GM23338 (cell line): ENCODE results near the gene CIAO1. TPM values are rescaled to one million over a fixed set of nuclear protein-coding genes. Genes with fewer than 3 reads are reported as not detected.

Experiments used
- CTCF ChIP-seq, 2 experiments: fragments of 200-600 bp in 1 of 2; sonication (generic) in 1 of 2; conservative IDR thresholded peaks; 2 replicates each; pipeline versions ENCODE4 v1.5.1 to v1.6.1; 2016 to 2017; ENCODE audit warnings: antibody characterized with exemption in 2 of 2, low read depth in 2 of 2, mild to moderate bottlenecking in 2 of 2, moderate library complexity in 1 of 2
- ETS1 ChIP-seq: IDR thresholded peaks from 2 replicates; pipeline ENCODE4 v1.6.1; 2016; ENCODE audit warnings: antibody characterized with exemption
- JUNB ChIP-seq: IDR thresholded peaks from one replicate; pipeline ENCODE4 v1.6.1; 2016; ENCODE audit warnings: antibody characterized with exemption; ENCODE audit not compliant: unreplicated experiment
- NANOG ChIP-seq: IDR thresholded peaks from 2 replicates; pipeline ENCODE4 v1.6.1; 2016; ENCODE audit warnings: antibody characterized with exemption, borderline replicate concordance
- STAT1 ChIP-seq: IDR thresholded peaks from one replicate; pipeline ENCODE4 v1.6.1; 2016; ENCODE audit warnings: antibody characterized with exemption; ENCODE audit not compliant: unreplicated experiment
- ZNF114 ChIP-seq: fragments of 250-450 bp; sonication (Bioruptor Pico); IDR thresholded peaks from 2 replicates; pipeline ENCODE4 v1.5.0; 2020; ENCODE audit warnings: mild to moderate bottlenecking, moderate library complexity
- ZNF331 ChIP-seq: fragments of 250-450 bp; sonication (Bioruptor Pico); IDR thresholded peaks from 2 replicates; pipeline ENCODE4 v1.5.0; 2020; ENCODE audit warnings: low read depth, mild to moderate bottlenecking, moderate library complexity
- ZNF462 ChIP-seq: fragments of 250-450 bp; sonication (Bioruptor Pico); IDR thresholded peaks from 2 replicates; pipeline ENCODE4 v1.5.0; 2020; ENCODE audit warnings: mild to moderate bottlenecking, moderate library complexity
- polyA plus RNA-seq: library from polyadenylated mRNA; unstranded; fragments of >200 nt; fragmentation: Nextera tagmentation; extraction: Ambion mirVana; gene quantifications from 2 replicates; pipeline ENCODE4 v1.2.1, GENCODE V29; 2016
- total RNA-seq: library from RNA; depleted of rRNA; stranded (reverse); fragments of >200 nt; shearing (Covaris generic); gene quantifications from 2 replicates; pipeline ENCODE4 v1.2.3, GENCODE V29; 2014

CIAO1 gene
- total and polyA plus RNA-seq, 2 experiments from 2014 or later = 48.8 to 119 TPM

- no peak for TF ChIP-seq ZNF462 (CRISPR knock-in tag)
- TF ChIP-seq JUNB = no peak
- no peak for TF ChIP-seq ETS1
- no peak for TF ChIP-seq ZNF331
- no peak for TF ChIP-seq ZNF114 (CRISPR knock-in tag)
- TF ChIP-seq STAT1 = no peak
- no peak for TF ChIP-seq NANOG
- no peak for TF ChIP-seq CTCF (conservative IDR thresholded peaks at IDR 0.05; ENCODE audit: low read depth in 2 of 2)
Observed at GRCh38 chr2:96231316-96231715, 34.7 kb upstream of the CIAO1 start (continued).
